Psoas muscle (tissue), 8 donors: ENCODE results near the gene STK17B. TPM values are rescaled to one million over a fixed set of nuclear protein-coding genes. Genes with fewer than 3 reads are reported as not detected.
A peak's percentile ranks its signal among the peaks of the same experiment; 100 is the strongest.

Experiments
- ATAC-seq, 4 donors: fragments of 200-7000 bp; cut with Tn5 transposase; one replicate each; pipeline ENCODE4 v1.9.1; 2020; ENCODE audit warnings: moderate library complexity in 3 of 4, mild to moderate bottlenecking in 2 of 4
- DNase-seq, 2 donors: peaks; one replicate each; pipeline ENCODE4 v3.0.0-alpha.2; 2020
- H3K27ac ChIP-seq: fragments of 200-600 bp; one replicate; pipeline ENCODE4 v1.8.0; 2022
- H3K27me3 ChIP-seq, 3 donors: fragments of 200-600 bp in 1 of 3; one replicate each; pipeline versions ENCODE4 v1.6.1 to v1.8.0; 2013 to 2022; ENCODE audit warnings: low read length in 2 of 3, mild to moderate bottlenecking in 2 of 3, moderate library complexity in 1 of 3; ENCODE audit not compliant: insufficient read depth in 3 of 3
- H3K36me3 ChIP-seq, 2 donors: fragments of 200-600 bp in 1 of 2; one replicate each; pipeline versions ENCODE4 v1.6.1 to v1.8.0; 2013 to 2022; ENCODE audit warnings: low read depth in 1 of 2, mild to moderate bottlenecking in 1 of 2, moderate library complexity in 1 of 2; ENCODE audit not compliant: insufficient read depth in 1 of 2
- H3K4me1 ChIP-seq: fragments of 200-600 bp; one replicate; pipeline ENCODE4 v1.8.0; 2022
- H3K4me3 ChIP-seq: fragments of 200-600 bp; one replicate; pipeline ENCODE4 v1.8.0; 2022; ENCODE audit warnings: mild to moderate bottlenecking
- H3K9me3 ChIP-seq: fragments of 200-600 bp; one replicate; pipeline ENCODE4 v1.8.0; 2022
- CTCF ChIP-seq: fragments of 200-600 bp; IDR thresholded peaks from one replicate; pipeline ENCODE4 v1.8.0; 2022; ENCODE audit warnings: antibody characterized with exemption
- WGBS, 3 donors: extraction: QIAGEN DNeasy Blood & Tissue Kit; methylation state at CpG; one replicate each; pipeline versions ENCODE4 v1.1.6 to v1.1.7; 2013; 5-methylcytosine and 5-hydroxymethylcytosine counted together
- intact Hi-C, 2 donors: fragments of 100-400 bp; cut with DNase I; formaldehyde crosslinking; loops; one replicate each; pipeline versions ENCODE4 v1.11.0 to v1.14.2; 2022
- polyA plus RNA-seq, 3 donors: library from polyadenylated mRNA; stranded (reverse); fragments of 200-250 nt; gene quantifications; one replicate each; pipeline ENCODE4 v1.2.3, GENCODE V29; 2013
- total RNA-seq, 4 donors: library from RNA; stranded (reverse); fragmentation: NEBNext Ultra II Directional in 2 of 4; extraction: Animal tissue kit (Norgen Biotek cat#: 25700) in 2 of 4; gene quantifications; one replicate each; pipeline versions ENCODE4 v1.2.1 to v1.2.4, GENCODE V29; 2021 to 2023
- donor health status: healthy with polysubstance abuse.
- donor health status: DM: no; HTN: no; CAD: no; lungs with moderate emphysema.
- donor health status: Bipolar disorder and iron deficiency.
- donor health status: healthy.
- donor health status: DM: yes; HTN: yes; CAD: no.
- donor health status: DM: no; HTN: no; CAD: no.
- donor health status: DM: no; HTN: no; CAD: no.
- donor health status: DM: yes; HTN: yes; CAD: no.

The STK17B gene
- total and polyA plus RNA-seq, 7 donors = 1.3 to 5.3 (median 3.1) TPM

DNA sequence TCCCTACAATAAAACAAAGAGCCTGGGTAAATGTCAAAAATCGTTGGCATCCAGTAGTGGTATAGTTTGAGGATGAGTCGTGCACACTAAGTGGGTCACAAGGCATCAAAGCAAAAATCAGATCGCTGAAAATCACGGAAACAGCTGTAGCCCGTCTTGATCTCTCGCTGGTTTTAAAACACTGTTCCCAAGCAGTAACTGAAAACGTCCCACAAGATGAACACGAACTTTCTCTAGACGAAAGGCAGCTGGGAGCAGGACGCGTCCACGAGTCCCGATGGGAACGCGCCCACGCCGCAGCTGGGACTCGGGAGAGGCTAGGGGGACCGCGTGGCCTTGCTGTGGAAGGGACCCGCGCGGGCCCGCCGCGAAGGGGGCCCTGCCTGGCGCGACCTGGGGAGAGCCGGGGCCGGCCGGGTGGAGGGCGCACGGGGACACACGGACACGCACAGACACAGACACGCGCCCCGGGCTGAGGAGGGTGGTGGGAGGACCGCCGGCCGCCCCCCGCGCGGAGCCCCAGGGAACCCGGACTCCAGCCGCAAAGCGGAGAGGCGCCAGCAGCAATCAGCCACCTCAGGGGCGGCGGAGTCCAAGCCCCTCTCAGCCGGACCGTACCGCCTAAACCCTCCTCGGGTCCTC lies 651 bp downstream of the STK17B start:
- peaks cover 7% of the 10 kb centered on the region for H3K4me1 ChIP-seq
- peak overlapping the region; percentile 93 for H3K4me3 ChIP-seq
- peak overlapping the region; percentile 84 for H3K27ac ChIP-seq
- DNase-seq (peak; percentile 45 to 49), ATAC-seq (peak; percentile 47 to 57 (median 49))
- intact Hi-C loops = loop anchor here in 1 of 2 donors (5.0 kb wide), 2 partner anchors 93 to 112 kb away; no protein-coding TSS in a partner anchor
- no peaks in the 10 kb centered on the region for H3K27me3 ChIP-seq
- TF ChIP-seq CTCF = no peak
- no peaks in the 10 kb centered on the region for H3K9me3 ChIP-seq
- H3K36me3 ChIP-seq = no peaks in the 10 kb centered on the region
- WGBS, 3 donors = 0 to 1% (median 0%) methylated on average over 31 to 54 of the region's 54 CpGs

GRCh38 chr2:196170213-196170605 lies 1.2 kb downstream of the STK17B start:
- ATAC-seq (no peak), DNase-seq (no peak)
- H3K4me3 ChIP-seq = peak overlapping the region; percentile 93
- H3K4me1 ChIP-seq = peaks cover 7% of the 10 kb centered on the region
- no peaks in the 10 kb centered on the region for H3K27me3 ChIP-seq
- intact Hi-C loops = loop anchor here in 1 of 2 donors (5.0 kb wide), 2 partner anchors 93 to 112 kb away; no protein-coding TSS in a partner anchor
- whole genome bisulfite sequencing, 3 donors = 0 to 1% (median 1%) methylated on average over 13 of the region's 13 CpGs
- peak overlapping the region; percentile 84 for H3K27ac ChIP-seq
- TF ChIP-seq CTCF = no peak
- H3K36me3 ChIP-seq = no peaks in the 10 kb centered on the region
- no peaks in the 10 kb centered on the region for H3K9me3 ChIP-seq

- Histone ChIP-seq H3K36me3 (no peaks in the 10 kb centered on the region), H3K27me3 (no peaks in the 10 kb centered on the region)
- intact Hi-C loops = no loop called here
These were observed 1.9 kb downstream of the STK17B start for GRCh38 chr2:196169516-196169915.

GRCh38 chr2:196168181-196168580 lies 3.2 kb downstream of the STK17B start:
- ATAC-seq (no peak), DNase-seq (no peak)
- H3K9me3 ChIP-seq = no peaks in the 10 kb centered on the region
- intact Hi-C loops = no loop called here
- 72 to 91% (median 74%) methylated on average over 4 of the region's 4 CpGs for WGBS, 3 donors
- TF ChIP-seq CTCF = no peak
- no peaks in the 10 kb centered on the region for H3K27me3 ChIP-seq
- no peak overlapping the region for H3K27ac ChIP-seq
- H3K4me3 ChIP-seq = peak overlapping the region; percentile 2
- no peaks in the 10 kb centered on the region for H3K36me3 ChIP-seq
- H3K4me1 ChIP-seq = peaks cover 7% of the 10 kb centered on the region

More at GRCh38 chr2:196169516-196169915, 1.9 kb downstream of the STK17B start:
- ATAC-seq = no peak
- no peak for TF ChIP-seq CTCF
- Histone ChIP-seq H3K27ac (no peak overlapping the region), H3K4me1 (peaks cover 7% of the 10 kb centered on the region), H3K9me3 (no peaks in the 10 kb centered on the region), H3K4me3 (peak overlapping the region; percentile 93)
- DNase-seq = no peak
- WGBS, 3 donors = 56 to 76% (median 57%) methylated on average over 5 of the region's 5 CpGs

- ATAC-seq = no peak
- H3K4me1 ChIP-seq = peaks cover 7% of the 10 kb centered on the region
- H3K27me3 ChIP-seq = no peaks in the 10 kb centered on the region
These were observed 3.7 kb downstream of the STK17B start for GRCh38 chr2:196167666-196168065.

More at GRCh38 chr2:196167666-196168065, 3.7 kb downstream of the STK17B start:
- no peak for DNase-seq
- H3K4me3 ChIP-seq = peak overlapping the region; percentile 2
- no peaks in the 10 kb centered on the region for H3K9me3 ChIP-seq
- peaks cover 0 to 3% of the 10 kb centered on the region in 2 donors for H3K36me3 ChIP-seq
- intact Hi-C loops = no loop called here
- no peak for TF ChIP-seq CTCF
- H3K27ac ChIP-seq = no peak overlapping the region
- WGBS, 3 donors = 60 to 71% (median 61%) methylated on average over 2 of the region's 2 CpGs
